Activated naive CD4-positive, alpha-beta T cell treated with anti-CD3 and anti-CD28 coated beads, Interleukin-2, amount 50 U/mL, for 16 hours (primary cell): ENCODE data around the gene GRM8.

Experiments
- DNase-seq: peaks from one replicate; pipeline ENCODE4 v3.0.0-alpha.2; 2020

Gene GRM8

GRCh38 chr7:126411032-126411820 lies 841.5 kb downstream of the GRM8 start:
- DNase-seq = no peak

- no peak for DNase-seq
Measured at GRCh38 chr7:126403040-126403439, 849.7 kb downstream of the GRM8 start.

GRCh38 chr7:126401918-126402317 lies 850.8 kb downstream of the GRM8 start:
- no peak for DNase-seq

- no peak for DNase-seq
Measured at GRCh38 chr7:126398851-126399529, 853.8 kb downstream of the GRM8 start.

- no peak for DNase-seq
Measured at GRCh38 chr7:126398285-126398684, 854.5 kb downstream of the GRM8 start.

GRCh38 chr7:126394406-126394805 lies 858.3 kb downstream of the GRM8 start:
- no peak for DNase-seq
